NCI-H2196 (cell line): ENCODE measurements around the gene ATP9A.
A peak's percentile ranks its signal among the peaks of the same experiment; 100 is the strongest.
"Not testable (repeated sequence)": the region's sequence is repeated elsewhere in the genome, so short reads cannot be mapped to it uniquely, and the experiment has no call there.

ENCODE experiments used
- DNase-seq: peaks from one replicate; lab custom pipeline; 2025; ENCODE audit not compliant: unreplicated experiment; lab: John Stamatoyannopoulos, UW

Gene ATP9A

GRCh38 chr20:51767867-51768758 is at the start of gene ATP9A:
Gene ATP9A, minus strand, starts transcription at chr20:51768390. Its CDS starts 21 bp downstream, at chr20:51768369.
- peak; percentile 34 for DNase-seq

- DNase-seq: not testable (repeated sequence)
Observed at GRCh38 chr20:51816856-51817255, 48.7 kb upstream of the ATP9A start.

- DNase-seq: no peak
Observed at GRCh38 chr20:51815383-51816076, 47.3 kb upstream of the ATP9A start.

GRCh38 chr20:51812861-51813260 is 44.7 kb upstream of the ATP9A start:
- DNase-seq: no peak

GRCh38 chr20:51811514-51812128 is 43.4 kb upstream of the ATP9A start:
- DNase-seq: no peak

- no peak for DNase-seq
Observed at GRCh38 chr20:51811042-51811355, 42.8 kb upstream of the ATP9A start.

GRCh38 chr20:51810155-51811041 is 42.2 kb upstream of the ATP9A start:
- no peak for DNase-seq

GRCh38 chr20:51807720-51808250 is 39.6 kb upstream of the ATP9A start:
- DNase-seq: no peak

GRCh38 chr20:51804754-51805153 is 36.6 kb upstream of the ATP9A start:
- no peak for DNase-seq

- no peak for DNase-seq
Observed at GRCh38 chr20:51803148-51803854, 35.1 kb upstream of the ATP9A start.

- DNase-seq: no peak
Observed at GRCh38 chr20:51802170-51802751, 34.1 kb upstream of the ATP9A start, which contains the start of gene SALL4. Gene SALL4, minus strand, starts transcription at chr20:51802521. Its CDS starts 113 bp downstream, at chr20:51802408.

GRCh38 chr20:51801823-51802123 is 33.6 kb upstream of the ATP9A start:
- DNase-seq: no peak

GRCh38 chr20:51801122-51801822 is 33.1 kb upstream of the ATP9A start:
- DNase-seq: no peak

GRCh38 chr20:51800872-51801121 is 32.6 kb upstream of the ATP9A start:
- no peak for DNase-seq

- peak; percentile 62 for DNase-seq
Observed at GRCh38 chr20:51800060-51800871, 32.1 kb upstream of the ATP9A start.

- no peak for DNase-seq
Observed at GRCh38 chr20:51799401-51799860, 31.2 kb upstream of the ATP9A start.

- DNase-seq: no peak
Observed at GRCh38 chr20:51797357-51798025, 29.3 kb upstream of the ATP9A start.

GRCh38 chr20:51796340-51796739 is 28.1 kb upstream of the ATP9A start:
- DNase-seq: no peak
